Measurements from ENCODE around the gene ALK. TPM values are rescaled to one million over a fixed set of nuclear protein-coding genes. Genes with fewer than 3 reads are reported as not detected.

ALK gene
- total RNA-seq, 2 experiments from 2014 or later, result not detected

GRCh38 chr2:29817801-29818680, 103.3 kb downstream of the ALK start:
- POLR2A ChIA-PET, result no interaction called here
- Mint-ChIP-seq H3K4me1 (no peaks in the 10 kb centered on the region), H3K9me3 (no peaks in the 10 kb centered on the region), H3K4me3 (no peak overlapping the region), H3K27me3 (peaks cover 5% of the 10 kb centered on the region), H3K27ac (no peak overlapping the region), H3K36me3 (no peaks in the 10 kb centered on the region)
- ATAC-seq (ENCODE audit: low read depth) (no peak), DNase-seq (no peak)

GRCh38 chr2:29817299-29817698, 104.1 kb downstream of the ALK start:
- no peak for ATAC-seq (ENCODE audit: low read depth)
- no peak for DNase-seq
- no peaks in the 10 kb centered on the region for H3K36me3 Mint-ChIP-seq
- no peaks in the 10 kb centered on the region for H3K4me1 Mint-ChIP-seq
- no peak overlapping the region for H3K27ac Mint-ChIP-seq
- H3K4me3 Mint-ChIP-seq, result no peak overlapping the region
- H3K27me3 Mint-ChIP-seq, result peaks cover 5% of the 10 kb centered on the region
- H3K9me3 Mint-ChIP-seq, result no peaks in the 10 kb centered on the region
- POLR2A ChIA-PET, result no interaction called here

DNA sequence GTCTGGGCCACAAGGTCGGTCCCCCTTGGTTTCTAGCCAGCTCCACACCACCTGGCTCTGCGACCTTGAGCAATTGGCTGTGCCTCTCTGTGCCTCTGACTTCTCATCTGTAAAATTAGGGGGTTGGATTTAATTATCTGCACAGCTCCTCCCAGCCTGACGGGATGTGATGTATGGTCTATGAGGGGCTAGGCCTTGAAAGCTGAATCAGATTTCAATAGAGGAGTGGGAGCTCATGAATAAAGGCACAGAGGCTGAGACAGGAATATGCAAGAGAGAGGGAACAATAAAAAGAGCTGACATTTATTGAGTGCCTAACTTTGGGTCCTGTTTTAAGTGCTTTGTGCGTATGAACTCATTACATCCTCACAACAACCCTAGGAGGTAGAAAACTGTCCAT, 104.7 kb downstream of the ALK start:
- peaks cover 5% of the 10 kb centered on the region for H3K27me3 Mint-ChIP-seq
- ATAC-seq (ENCODE audit: low read depth) (no peak), DNase-seq (no peak)
- H3K36me3 Mint-ChIP-seq, result no peaks in the 10 kb centered on the region
- no peak overlapping the region for H3K4me3 Mint-ChIP-seq
- H3K4me1 Mint-ChIP-seq, result no peaks in the 10 kb centered on the region
- POLR2A ChIA-PET, result no interaction called here
- no peaks in the 10 kb centered on the region for H3K9me3 Mint-ChIP-seq
- H3K27ac Mint-ChIP-seq, result no peak overlapping the region

- H3K4me1 Mint-ChIP-seq, result no peaks in the 10 kb centered on the region
- H3K27ac Mint-ChIP-seq, result no peak overlapping the region
- POLR2A ChIA-PET, result no interaction called here
- H3K27me3 Mint-ChIP-seq, result peaks cover 6% of the 10 kb centered on the region
- no peaks in the 10 kb centered on the region for H3K9me3 Mint-ChIP-seq
- no peaks in the 10 kb centered on the region for H3K36me3 Mint-ChIP-seq
- no peak for ATAC-seq (ENCODE audit: low read depth)
- no peak overlapping the region for H3K4me3 Mint-ChIP-seq
- DNase-seq, result no peak
These were observed 110.0 kb downstream of the ALK start for GRCh38 chr2:29811378-29811777.

DNA sequence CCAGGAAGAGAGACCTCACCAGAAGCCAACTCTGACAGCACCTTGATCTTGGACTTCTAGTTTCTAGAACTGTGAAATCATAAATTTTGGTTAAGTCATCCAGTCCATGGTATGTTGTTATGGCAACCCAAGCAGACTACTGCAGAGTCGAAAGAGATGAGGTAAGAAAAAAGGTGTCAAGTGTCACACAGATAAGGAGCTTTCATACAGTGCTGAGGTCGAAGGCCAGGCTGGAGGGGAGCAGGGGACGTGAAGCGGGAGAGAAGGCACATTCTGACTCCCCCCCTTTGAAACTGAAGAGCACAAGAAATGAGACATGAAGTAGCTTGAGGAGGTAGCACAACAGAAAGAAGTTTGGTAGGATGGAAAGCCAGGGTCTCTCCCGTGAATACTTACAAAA, 110.4 kb downstream of the ALK start:
- Mint-ChIP-seq H3K4me3 (no peak overlapping the region), H3K27me3 (peaks cover 9% of the 10 kb centered on the region), H3K9me3 (no peaks in the 10 kb centered on the region), H3K4me1 (no peaks in the 10 kb centered on the region), H3K27ac (no peak overlapping the region), H3K36me3 (no peaks in the 10 kb centered on the region)
- POLR2A ChIA-PET, result no interaction called here
- DNase-seq, result no peak
- no peak for ATAC-seq (ENCODE audit: low read depth)

DNA sequence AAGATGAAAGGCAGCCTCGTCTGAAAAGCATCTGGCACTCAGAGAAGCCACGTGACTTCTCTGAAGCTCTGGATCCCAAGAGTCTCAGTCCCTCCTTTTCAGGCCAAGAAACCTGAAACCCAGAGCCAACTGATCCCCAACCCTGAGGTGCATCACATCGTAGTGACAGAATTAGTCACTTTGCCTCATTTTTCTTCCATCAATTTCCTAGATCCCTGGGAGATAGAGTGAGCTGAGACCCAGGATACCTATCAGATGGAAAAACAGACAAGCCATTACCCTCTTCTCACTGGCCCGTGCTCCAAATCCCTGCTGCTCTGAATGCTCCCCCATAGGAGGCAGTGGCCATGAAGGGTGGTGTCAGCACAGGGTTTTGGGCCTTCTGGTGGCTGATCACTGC, 113.1 kb downstream of the ALK start:
- Mint-ChIP-seq H3K4me3 (no peak overlapping the region), H3K9me3 (peaks cover 2% of the 10 kb centered on the region), H3K36me3 (no peaks in the 10 kb centered on the region), H3K4me1 (no peaks in the 10 kb centered on the region), H3K27ac (no peak overlapping the region), H3K27me3 (peaks cover 6% of the 10 kb centered on the region)
- DNase-seq (no peak), ATAC-seq (ENCODE audit: low read depth) (no peak)
- POLR2A ChIA-PET, result no interaction called here

- no peak for ATAC-seq (ENCODE audit: low read depth)
- H3K36me3 Mint-ChIP-seq, result no peaks in the 10 kb centered on the region
- H3K9me3 Mint-ChIP-seq, result peaks cover 2% of the 10 kb centered on the region
These were observed 114.3 kb downstream of the ALK start for GRCh38 chr2:29807082-29807481.

GRCh38 chr2:29806461-29806860, 114.9 kb downstream of the ALK start:
- no peaks in the 10 kb centered on the region for H3K4me1 Mint-ChIP-seq
- POLR2A ChIA-PET, result no interaction called here
- H3K27ac Mint-ChIP-seq, result no peak overlapping the region

More at GRCh38 chr2:29807082-29807481, 114.3 kb downstream of the ALK start:
- Mint-ChIP-seq H3K4me3 (no peak overlapping the region), H3K4me1 (no peaks in the 10 kb centered on the region), H3K27me3 (peaks cover 6% of the 10 kb centered on the region), H3K27ac (no peak overlapping the region)
- POLR2A ChIA-PET, result no interaction called here
- DNase-seq, result no peak

DNA sequence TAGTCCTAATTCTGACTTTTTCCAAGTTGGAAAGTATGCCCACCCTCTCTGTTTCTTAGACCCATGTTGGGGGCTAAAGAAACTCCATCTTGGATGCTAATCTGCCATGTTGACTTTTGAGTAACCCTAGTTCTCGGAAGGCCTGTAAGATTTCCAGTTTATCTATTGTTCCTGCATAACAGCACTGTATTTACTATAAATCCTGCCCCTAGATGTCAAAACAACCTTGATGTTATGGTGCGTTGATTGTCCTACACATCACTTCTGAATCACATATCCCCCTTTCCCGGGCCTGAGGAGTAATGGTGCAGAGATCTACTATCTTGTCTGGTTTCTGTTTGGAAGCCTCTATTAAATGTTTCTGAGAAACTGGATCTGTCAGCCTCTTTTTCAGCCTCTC, 116.7 kb downstream of the ALK start:
- H3K36me3 Mint-ChIP-seq, result no peaks in the 10 kb centered on the region
- POLR2A ChIA-PET, result no interaction called here
- DNase-seq, result no peak
- H3K4me1 Mint-ChIP-seq, result no peaks in the 10 kb centered on the region
- no peak for ATAC-seq (ENCODE audit: low read depth)
- no peak overlapping the region for H3K4me3 Mint-ChIP-seq
- no peak overlapping the region for H3K27ac Mint-ChIP-seq
- peaks cover 6% of the 10 kb centered on the region for H3K27me3 Mint-ChIP-seq
- peaks cover 2% of the 10 kb centered on the region for H3K9me3 Mint-ChIP-seq

More at GRCh38 chr2:29806461-29806860, 114.9 kb downstream of the ALK start:
- Mint-ChIP-seq H3K9me3 (peaks cover 2% of the 10 kb centered on the region), H3K27me3 (peaks cover 9% of the 10 kb centered on the region), H3K4me3 (no peak overlapping the region), H3K36me3 (no peaks in the 10 kb centered on the region)
- DNase-seq (no peak), ATAC-seq (ENCODE audit: low read depth) (no peak)

GRCh38 chr2:29803537-29803936, 117.8 kb downstream of the ALK start:
- Mint-ChIP-seq H3K36me3 (no peaks in the 10 kb centered on the region), H3K4me1 (no peaks in the 10 kb centered on the region), H3K27ac (no peak overlapping the region), H3K9me3 (peaks cover 2% of the 10 kb centered on the region), H3K27me3 (peaks cover 6% of the 10 kb centered on the region), H3K4me3 (no peak overlapping the region)
- POLR2A ChIA-PET, result no interaction called here
- DNase-seq (no peak), ATAC-seq (ENCODE audit: low read depth) (no peak)

DNA sequence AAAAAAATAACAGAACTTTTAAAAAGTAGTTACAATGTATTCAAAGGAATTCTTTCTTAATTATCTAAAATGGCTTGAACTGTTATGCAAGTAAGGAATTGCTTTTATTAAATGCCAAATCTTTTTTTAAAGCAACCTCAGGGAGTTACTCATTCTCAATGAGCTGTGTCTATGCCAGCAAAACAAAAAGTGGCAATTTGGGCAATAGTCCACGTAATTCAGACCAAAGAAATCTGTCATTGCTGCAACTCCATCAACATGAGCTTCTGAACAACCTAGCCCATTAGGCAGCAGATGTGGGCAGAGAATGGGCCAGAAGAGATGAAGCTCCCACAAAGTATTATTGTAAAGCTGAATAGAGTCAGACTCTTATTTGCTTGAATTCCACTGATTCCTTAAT, 118.4 kb downstream of the ALK start:
- ATAC-seq (ENCODE audit: low read depth), result no peak

GRCh38 chr2:29799628-29800027, 121.8 kb downstream of the ALK start:
- Mint-ChIP-seq H3K4me3 (no peak overlapping the region), H3K27me3 (peaks cover 6% of the 10 kb centered on the region), H3K4me1 (no peaks in the 10 kb centered on the region), H3K27ac (no peak overlapping the region), H3K9me3 (no peaks in the 10 kb centered on the region), H3K36me3 (no peaks in the 10 kb centered on the region)
- ATAC-seq (ENCODE audit: low read depth) (no peak), DNase-seq (no peak)
- POLR2A ChIA-PET, result no interaction called here

More for the DNA sequence above, 118.4 kb downstream of the ALK start:
- Mint-ChIP-seq H3K4me3 (no peak overlapping the region), H3K36me3 (no peaks in the 10 kb centered on the region), H3K27ac (no peak overlapping the region), H3K4me1 (no peaks in the 10 kb centered on the region), H3K9me3 (peaks cover 2% of the 10 kb centered on the region), H3K27me3 (peaks cover 6% of the 10 kb centered on the region)
- no peak for DNase-seq
- POLR2A ChIA-PET, result no interaction called here

DNA sequence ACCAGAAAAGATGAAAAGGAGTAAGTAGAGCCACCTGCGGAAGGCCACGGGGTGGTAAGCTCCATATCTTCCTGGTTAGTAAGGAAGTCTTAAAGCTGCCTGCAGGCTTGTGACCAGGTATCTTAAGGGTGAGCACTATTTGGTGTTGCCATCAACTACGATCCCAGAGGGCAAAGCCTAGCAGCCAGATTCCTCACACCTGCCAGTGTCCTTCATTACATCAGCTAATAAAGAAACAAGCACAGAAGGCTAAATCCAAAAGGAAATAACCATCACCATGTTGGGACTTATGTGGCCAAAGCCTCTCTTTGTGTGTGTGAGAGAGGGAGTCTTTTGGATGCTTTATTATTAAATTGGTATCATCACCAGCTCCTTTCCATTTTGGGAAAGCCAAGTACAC, 123.5 kb downstream of the ALK start:
- Mint-ChIP-seq H3K27ac (no peak overlapping the region), H3K4me1 (no peaks in the 10 kb centered on the region), H3K27me3 (peaks cover 6% of the 10 kb centered on the region), H3K36me3 (no peaks in the 10 kb centered on the region), H3K4me3 (no peak overlapping the region), H3K9me3 (no peaks in the 10 kb centered on the region)
- POLR2A ChIA-PET, result no interaction called here
- no peak for ATAC-seq (ENCODE audit: low read depth)
- DNase-seq, result no peak

DNA sequence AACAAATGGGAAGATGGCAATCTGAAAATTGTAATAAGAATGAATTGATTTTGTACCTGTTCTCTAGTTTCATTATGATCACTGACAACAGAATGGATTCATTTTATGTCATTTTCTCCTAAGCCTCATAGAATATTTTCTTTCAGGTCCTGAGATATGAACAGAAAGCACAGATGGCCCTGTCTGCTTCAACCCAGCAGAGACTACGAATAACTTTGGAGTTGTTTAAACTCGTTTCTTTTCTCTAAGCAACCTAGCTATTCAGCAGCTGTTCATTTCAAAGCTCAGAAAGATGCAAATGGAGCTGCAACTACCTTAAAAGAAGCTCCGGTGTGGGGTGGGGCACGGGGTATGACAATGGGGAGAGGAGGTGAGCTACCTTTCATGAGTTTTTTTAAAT, 124.9 kb downstream of the ALK start:
- POLR2A ChIA-PET, result no interaction called here
- Mint-ChIP-seq H3K27ac (no peak overlapping the region), H3K4me3 (no peak overlapping the region), H3K4me1 (no peaks in the 10 kb centered on the region), H3K36me3 (no peaks in the 10 kb centered on the region), H3K9me3 (no peaks in the 10 kb centered on the region), H3K27me3 (peaks cover 7% of the 10 kb centered on the region)
- ATAC-seq (ENCODE audit: low read depth) (no peak), DNase-seq (no peak)
